Bronchial epithelial cell (primary cell): ENCODE measurements around the gene DHRS2. TPM values are rescaled to one million over a fixed set of nuclear protein-coding genes. Genes with fewer than 3 reads are reported as not detected.

Experiments
- DNase-seq: peaks from one replicate; pipeline ENCODE4 v3.0.0-alpha.2; 2010; ENCODE audit warnings: low read depth
- FAIRE-seq: peaks from 2 replicates; lab custom pipeline; 2011; peaks lifted over from hg19 to GRCh38; lab: Jason Lieb, UNC
- H3K27me3 ChIP-seq: 2 replicates; pipeline ENCODE4 v1.5.1; 2011; ENCODE audit warnings: low read length; ENCODE audit not compliant: control insufficient read depth, insufficient read depth
- H3K36me3 ChIP-seq: 2 replicates; pipeline ENCODE4 v1.5.1; 2011; ENCODE audit warnings: low read length; ENCODE audit not compliant: control insufficient read depth, insufficient read depth
- H3K4me3 ChIP-seq: 2 replicates; pipeline ENCODE4 v1.5.1; 2011; ENCODE audit warnings: mild to moderate bottlenecking, low read depth, low read length, control low read depth
- total RNA-seq: library from RNA; depleted of rRNA; stranded (reverse); fragments of >200 nt; gene quantifications from 2 replicates; pipeline ENCODE4 v1.2.1, GENCODE V29; 2014
- TF ChIP-seq, protein P1 (sequence below): IDR thresholded peaks from 2 replicates; pipeline ENCODE4 v1.5.1; 2011; ENCODE audit warnings: mild to moderate bottlenecking, moderate library complexity, low read length, control low read depth, inconsistent platforms; ENCODE audit not compliant: insufficient read depth, severe bottlenecking

The DHRS2 gene
- total RNA-seq, 1 donor from 2014 or later: not detected

- DNase-seq: no peak
- H3K36me3 ChIP-seq: no peaks in the 10 kb centered on the region
- TF ChIP-seq, protein P1, sequence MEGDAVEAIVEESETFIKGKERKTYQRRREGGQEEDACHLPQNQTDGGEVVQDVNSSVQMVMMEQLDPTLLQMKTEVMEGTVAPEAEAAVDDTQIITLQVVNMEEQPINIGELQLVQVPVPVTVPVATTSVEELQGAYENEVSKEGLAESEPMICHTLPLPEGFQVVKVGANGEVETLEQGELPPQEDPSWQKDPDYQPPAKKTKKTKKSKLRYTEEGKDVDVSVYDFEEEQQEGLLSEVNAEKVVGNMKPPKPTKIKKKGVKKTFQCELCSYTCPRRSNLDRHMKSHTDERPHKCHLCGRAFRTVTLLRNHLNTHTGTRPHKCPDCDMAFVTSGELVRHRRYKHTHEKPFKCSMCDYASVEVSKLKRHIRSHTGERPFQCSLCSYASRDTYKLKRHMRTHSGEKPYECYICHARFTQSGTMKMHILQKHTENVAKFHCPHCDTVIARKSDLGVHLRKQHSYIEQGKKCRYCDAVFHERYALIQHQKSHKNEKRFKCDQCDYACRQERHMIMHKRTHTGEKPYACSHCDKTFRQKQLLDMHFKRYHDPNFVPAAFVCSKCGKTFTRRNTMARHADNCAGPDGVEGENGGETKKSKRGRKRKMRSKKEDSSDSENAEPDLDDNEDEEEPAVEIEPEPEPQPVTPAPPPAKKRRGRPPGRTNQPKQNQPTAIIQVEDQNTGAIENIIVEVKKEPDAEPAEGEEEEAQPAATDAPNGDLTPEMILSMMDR: no peak
- H3K27me3 ChIP-seq: no peaks in the 10 kb centered on the region
- no peak for FAIRE-seq
- H3K4me3 ChIP-seq: no peak overlapping the region
Observed at GRCh38 chr14:23641915-23642588, 5.9 kb downstream of the DHRS2 start.

GRCh38 chr14:23643533-23644194 is 7.5 kb downstream of the DHRS2 start:
- no peak overlapping the region for H3K4me3 ChIP-seq
- FAIRE-seq: peak; percentile 32
- no peaks in the 10 kb centered on the region for H3K27me3 ChIP-seq
- TF ChIP-seq, protein P1: no peak
- DNase-seq: no peak
- no peaks in the 10 kb centered on the region for H3K36me3 ChIP-seq

DNA sequence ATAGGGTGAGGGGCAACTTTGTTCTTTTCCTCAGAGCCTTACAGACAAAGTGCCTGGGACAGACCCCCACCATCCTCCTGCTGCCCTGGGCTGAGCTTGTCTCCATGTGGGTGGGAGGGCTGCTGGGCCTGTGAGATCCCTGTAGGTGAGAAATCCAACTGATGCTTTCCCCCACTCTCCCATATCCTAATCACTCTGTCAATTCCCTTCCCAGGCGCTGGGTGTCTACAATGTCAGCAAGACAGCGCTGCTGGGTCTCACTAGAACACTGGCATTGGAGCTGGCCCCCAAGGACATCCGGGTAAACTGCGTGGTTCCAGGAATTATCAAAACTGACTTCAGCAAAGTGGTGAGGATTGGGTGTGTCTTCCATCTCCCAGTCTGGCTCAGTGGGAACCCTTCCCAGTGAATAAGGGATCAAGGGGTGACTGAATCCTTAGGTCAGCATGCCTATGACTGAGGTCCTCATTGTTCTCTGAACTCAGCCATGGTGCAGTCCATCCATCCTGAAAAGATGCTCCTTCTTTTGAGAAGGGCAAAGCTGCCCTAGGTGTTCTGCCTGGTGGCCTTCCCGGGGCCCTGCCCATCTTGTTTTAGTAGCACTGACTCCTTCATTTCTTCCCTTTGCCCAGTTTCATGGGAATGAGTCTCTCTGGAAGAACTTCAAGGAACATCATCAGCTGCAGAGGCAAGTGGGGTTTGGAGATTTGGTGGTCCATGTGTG is 8.2 kb downstream of the DHRS2 start:
- DNase-seq (no peak), FAIRE-seq (no peak)
- Histone ChIP-seq H3K4me3 (no peak overlapping the region), H3K36me3 (no peaks in the 10 kb centered on the region), H3K27me3 (no peaks in the 10 kb centered on the region)
- TF ChIP-seq, protein P1: no peak

DNA sequence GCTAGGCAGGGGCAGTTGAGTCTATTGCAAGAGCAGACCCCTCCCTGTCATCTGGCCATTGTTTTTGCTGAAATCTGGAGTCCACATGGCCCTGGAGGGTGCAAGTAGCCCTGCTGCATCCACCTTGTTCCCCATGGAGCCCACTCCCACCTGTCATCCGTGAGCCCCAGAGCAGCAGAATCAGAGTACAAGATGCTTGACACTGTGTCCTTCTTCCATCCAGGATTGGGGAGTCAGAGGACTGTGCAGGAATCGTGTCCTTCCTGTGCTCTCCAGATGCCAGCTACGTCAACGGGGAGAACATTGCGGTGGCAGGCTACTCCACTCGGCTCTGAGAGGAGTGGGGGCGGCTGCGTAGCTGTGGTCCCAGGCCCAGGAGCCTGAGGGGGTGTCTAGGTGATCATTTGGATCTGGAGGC is 8.8 kb downstream of the DHRS2 start:
- FAIRE-seq (no peak), DNase-seq (no peak)
- H3K36me3 ChIP-seq: no peaks in the 10 kb centered on the region
- H3K27me3 ChIP-seq: no peaks in the 10 kb centered on the region
- H3K4me3 ChIP-seq: no peak overlapping the region
- TF ChIP-seq, protein P1: no peak

- TF ChIP-seq, protein P1: no peak
- Histone ChIP-seq H3K27me3 (no peaks in the 10 kb centered on the region), H3K4me3 (no peak overlapping the region), H3K36me3 (no peaks in the 10 kb centered on the region)
- DNase-seq: no peak
- no peak for FAIRE-seq
Observed at GRCh38 chr14:23645504-23645811, 9.3 kb downstream of the DHRS2 start.
